SK-N-SH (cell line): ENCODE data around the gene MTCL1. TPM values are rescaled to one million over a fixed set of nuclear protein-coding genes. Genes with fewer than 3 reads are reported as not detected.

ENCODE experiments used
- CTCF ChIA-PET: fragments of 300-600, 350-600 bp; formaldehyde crosslinking; extraction: SDS; loops from one replicate; lab custom pipeline; 2021; lab: Yijun Ruan, JAX
- POLR2A ChIA-PET: fragments of 350-600 bp; sonication (Branson Sonifier 250); formaldehyde crosslinking; extraction: SDS; loops from one replicate; lab custom pipeline; 2020; ENCODE audit warnings: antibody characterized with exemption, inconsistent platforms; lab: Yijun Ruan, JAX
- DNase-seq: peaks from one replicate; pipeline ENCODE4 v3.0.0; 2012
- H2AFZ ChIP-seq: fragments of 200-600 bp; sonication (generic); 2 replicates; pipeline ENCODE4 v1.8.1; 2016; ENCODE audit warnings: antibody characterized with exemption, mild to moderate bottlenecking, low read depth
- H3F3A ChIP-seq: fragments of 200-600 bp; sonication (generic); replicated peaks from 2 replicates; pipeline ENCODE3; 2016; ENCODE audit warnings: antibody characterized with exemption, mild to moderate bottlenecking; ENCODE audit not compliant: insufficient read depth
- H3K27ac ChIP-seq, 2 experiments: fragments of 200-500 bp in 1 of 2; fragments of 200-600 bp in 1 of 2; sonication (Bioruptor generic) in 1 of 2; sonication (generic), shearing (Covaris generic) in 1 of 2; 2 replicates each; pipeline versions ENCODE4 v1.5.1 to v1.6.1; 2014 to 2016; ENCODE audit warnings: low read depth in 2 of 2, inconsistent platforms in 1 of 2, low read length in 1 of 2, mild to moderate bottlenecking in 1 of 2, mixed read lengths in 1 of 2
- H3K27me3 ChIP-seq: fragments of 200-600 bp; sonication (generic), shearing (Covaris generic); 2 replicates; pipeline ENCODE4 v1.6.1; 2016; ENCODE audit warnings: mixed run types; ENCODE audit not compliant: insufficient read depth
- H3K36me3 ChIP-seq, 2 experiments: fragments of 200-500 bp in 1 of 2; fragments of 200-600 bp in 1 of 2; sonication (Bioruptor generic) in 1 of 2; sonication (generic) in 1 of 2; replicated peaks in 1 of 2; 2 replicates each; pipeline versions ENCODE3 to v1.5.1; 2014 to 2016; ENCODE audit warnings: low read length in 1 of 2, mild to moderate bottlenecking in 1 of 2; ENCODE audit not compliant: insufficient read depth in 2 of 2, control insufficient read depth in 1 of 2
- H3K4me1 ChIP-seq, 2 experiments: fragments of 200-500 bp in 1 of 2; fragments of 200-600 bp in 1 of 2; sonication (Bioruptor generic) in 1 of 2; sonication (generic), shearing (Covaris generic) in 1 of 2; 2 replicates each; pipeline versions ENCODE4 v1.5.1 to v1.6.1; 2014 to 2016; ENCODE audit warnings: low read depth in 1 of 2, low read length in 1 of 2, mixed run types in 1 of 2; ENCODE audit not compliant: insufficient read depth in 2 of 2, control insufficient read depth in 1 of 2
- H3K4me2 ChIP-seq: fragments of 200-600 bp; sonication (generic), shearing (Covaris generic); 2 replicates; pipeline ENCODE4 v1.6.1; 2017; ENCODE audit warnings: mixed run types
- H3K4me3 ChIP-seq, 2 experiments: fragments of 200-500 bp in 1 of 2; fragments of 200-600 bp in 1 of 2; sonication (Bioruptor generic) in 1 of 2; sonication (generic), shearing (Covaris generic) in 1 of 2; 2 replicates each; pipeline versions ENCODE4 v1.5.1 to v1.8.1; 2014 to 2016; ENCODE audit warnings: low read depth in 2 of 2, inconsistent platforms in 1 of 2, low read length in 1 of 2, mild to moderate bottlenecking in 1 of 2, mixed read lengths in 1 of 2, moderate library complexity in 1 of 2
- H3K79me2 ChIP-seq: fragments of 200-600 bp; sonication (generic); 2 replicates; pipeline ENCODE4 v1.8.1; 2017; ENCODE audit warnings: mild to moderate bottlenecking; ENCODE audit not compliant: insufficient read depth
- H3K9ac ChIP-seq: fragments of 200-600 bp; sonication (generic); 2 replicates; pipeline ENCODE4 v1.6.1; 2017; ENCODE audit warnings: mixed run types
- H3K9me2 ChIP-seq: fragments of 200-600 bp; sonication (generic); 2 replicates; pipeline ENCODE4 v1.6.1; 2017; ENCODE audit warnings: mixed run types
- H3K9me3 ChIP-seq: fragments of 200-600 bp; sonication (generic); 2 replicates; pipeline ENCODE4 v1.6.1; 2017; ENCODE audit warnings: mixed run types, mild to moderate bottlenecking, moderate library complexity
- H4K20me1 ChIP-seq: fragments of 200-600 bp; sonication (generic); 2 replicates; pipeline ENCODE4 v1.6.1; 2017; ENCODE audit warnings: mild to moderate bottlenecking, mixed run types; ENCODE audit not compliant: insufficient read depth
- CHD2 ChIP-seq: fragments of 150-350 bp; IDR thresholded peaks from 2 replicates; pipeline ENCODE4 v1.6.1; 2018; ENCODE audit warnings: low read length; ENCODE audit not compliant: partially characterized antibody
- CTCF ChIP-seq: fragments of 200-600 bp; sonication (generic); IDR thresholded peaks from 2 replicates; pipeline ENCODE4 v1.6.1; 2017; ENCODE audit warnings: antibody characterized with exemption, mild to moderate bottlenecking, moderate library complexity
- FOSL2 ChIP-seq: IDR thresholded peaks from 2 replicates; pipeline ENCODE4 v1.4.0; 2012; ENCODE audit warnings: low read depth, mild to moderate bottlenecking, moderate library complexity, borderline replicate concordance
- FOXJ3 ChIP-seq: sonication (generic); formaldehyde crosslinking; IDR thresholded peaks from 2 replicates; pipeline ENCODE4 v1.5.1; 2020; ENCODE audit warnings: mild to moderate bottlenecking, missing genetic modification reagents
- MAX ChIP-seq: IDR thresholded peaks from 2 replicates; pipeline ENCODE4 v1.4.0; 2012; ENCODE audit warnings: low read depth
- NFIC ChIP-seq: IDR thresholded peaks from 2 replicates; pipeline ENCODE4 v1.4.0; 2012; ENCODE audit warnings: borderline replicate concordance
- PBX3 ChIP-seq: IDR thresholded peaks from 2 replicates; pipeline ENCODE4; 2012
- POLR2AphosphoS5 ChIP-seq: IDR thresholded peaks from 2 replicates; pipeline ENCODE4 v1.6.1; 2012; ENCODE audit warnings: low read depth, low read length
- TAF1 ChIP-seq: IDR thresholded peaks from 2 replicates; pipeline ENCODE4 v1.6.1; 2012; ENCODE audit warnings: low read depth, mild to moderate bottlenecking, low read length, moderate library complexity, borderline replicate concordance
- TEAD4 ChIP-seq: IDR thresholded peaks from 2 replicates; pipeline ENCODE4 v1.4.0; 2012; ENCODE audit warnings: mild to moderate bottlenecking, borderline replicate concordance; ENCODE audit not compliant: insufficient read depth
- USF1 ChIP-seq: IDR thresholded peaks from 2 replicates; pipeline ENCODE4 v1.4.0; 2012; ENCODE audit warnings: low read depth, borderline replicate concordance
- USF2 ChIP-seq: fragments of 150-350 bp; IDR thresholded peaks from 2 replicates; pipeline ENCODE4 v1.6.1; 2017; ENCODE audit warnings: antibody characterized with exemption, low read length, low read depth, borderline replicate concordance
- WGBS: methylation state at CpG from one replicate; pipeline ENCODE4 v1.1.6; 2017; ENCODE audit warnings: low lambda C conversion rate; 5-methylcytosine and 5-hydroxymethylcytosine counted together
- polyA plus RNA-seq, 3 experiments: library from polyadenylated mRNA; depleted of rRNA; stranded (reverse); fragments of >200 nt; gene quantifications; 2 replicates each; pipeline ENCODE4 v1.2.3, GENCODE V29; 2012

Gene MTCL1
- polyA plus RNA-seq, 1 of the 3 experiments (the other 2 are of a cell fraction): 33.5 TPM

GRCh38 chr18:8849696-8850095 lies 144.3 kb downstream of the MTCL1 start (continued):
- no peak for TF ChIP-seq USF2
- TF ChIP-seq CTCF: no peak
- no peak for TF ChIP-seq TAF1
- TF ChIP-seq USF1: no peak
- TF ChIP-seq TEAD4: no peak
- no peak for TF ChIP-seq PBX3

- H4K20me1 ChIP-seq: no peaks in the 10 kb centered on the region
- no peaks in the 10 kb centered on the region for H3K36me3 ChIP-seq
- no peak overlapping the region for H3K9ac ChIP-seq
- H3F3A ChIP-seq: no peaks in the 10 kb centered on the region
- no peak overlapping the region for H3K4me3 ChIP-seq
- no peaks in the 10 kb centered on the region for H3K27me3 ChIP-seq
- H3K79me2 ChIP-seq: no peaks in the 10 kb centered on the region
- H3K27ac ChIP-seq: no peak overlapping the region
- peaks cover 0 to 4% of the 10 kb centered on the region in 2 experiments; a peak in 1 of 4 replicates for H3K4me1 ChIP-seq
- H3K4me2 ChIP-seq: no peak overlapping the region
- no peak for DNase-seq
- H2AFZ ChIP-seq: no peak overlapping the region
- 87% methylated on average over 2 of the region's 2 CpGs for WGBS
- CTCF ChIA-PET: interaction anchor here (0.8 kb wide), 1 partner anchor 155 kb away, joined by 3 read pairs; no protein-coding TSS in a partner anchor
- no peaks in the 10 kb centered on the region for H3K9me2 ChIP-seq
- no peak for TF ChIP-seq USF2
- no peak for TF ChIP-seq FOSL2
- TF ChIP-seq PBX3: no peak
- TF ChIP-seq CHD2: no peak
- no peak for TF ChIP-seq MAX
- TF ChIP-seq FOXJ3: no peak
- no peak for TF ChIP-seq NFIC
- no peak for TF ChIP-seq POLR2AphosphoS5
- no peaks in the 10 kb centered on the region for H3K9me3 ChIP-seq
- POLR2A ChIA-PET: no interaction called here
Measured at GRCh38 chr18:8851659-8852058, 146.3 kb downstream of the MTCL1 start.
